HG02973 (cell line): ENCODE measurements around the gene SYF2.

ENCODE experiments used
- ATAC-seq: cut with Tn5 transposase; IDR thresholded peaks from one replicate; pipeline ENCODE4 v1.9.1; 2021; ENCODE audit warnings: moderate library complexity; ENCODE audit not compliant: unreplicated experiment

The SYF2 gene

GRCh38 chr1:25185409-25186160, 46.7 kb downstream of the SYF2 start:
- ATAC-seq: no peak

- ATAC-seq: no peak
Measured at GRCh38 chr1:25184001-25184762, 48.1 kb downstream of the SYF2 start.

- ATAC-seq: no peak
Measured at GRCh38 chr1:25183126-25183980, 48.9 kb downstream of the SYF2 start.

GRCh38 chr1:25182629-25183028, 49.7 kb downstream of the SYF2 start:
- ATAC-seq: no peak

GRCh38 chr1:25180996-25181395, 51.3 kb downstream of the SYF2 start:
- no peak for ATAC-seq

- ATAC-seq: no peak
Measured at GRCh38 chr1:25178917-25179561, 53.3 kb downstream of the SYF2 start.

- no peak for ATAC-seq
Measured at GRCh38 chr1:25174730-25175612, 57.3 kb downstream of the SYF2 start.

GRCh38 chr1:25174363-25174729, 58.0 kb downstream of the SYF2 start:
- ATAC-seq: no peak

- ATAC-seq: no peak
Measured at GRCh38 chr1:25173809-25174340, 58.4 kb downstream of the SYF2 start.
